HEK293 (cell line): Measurements from ENCODE around the gene SUCNR1.
"Not testable (repeated sequence)": the region's sequence is repeated elsewhere in the genome, so short reads cannot be mapped to it uniquely, and the experiment has no call there.

Experiments
- CTCF ChIA-PET: fragments of 350-600 bp; formaldehyde crosslinking; extraction: SDS; loops from one replicate; lab custom pipeline; 2021; ENCODE audit warnings: antibody characterized with exemption; lab: Yijun Ruan, JAX
- POLR2A ChIA-PET: fragments of 300-600 bp; formaldehyde crosslinking; extraction: SDS; loops from one replicate; lab custom pipeline; 2020; ENCODE audit warnings: antibody characterized with exemption, inconsistent platforms; lab: Yijun Ruan, JAX
- H3K27ac ChIP-seq: fragments of 200-500 bp; sonication (Bioruptor generic); 2 replicates; pipeline ENCODE4 v1.5.1; 2014; ENCODE audit warnings: low read depth, low read length, control low read depth, inconsistent platforms; ENCODE audit errors: extremely low read depth
- H3K36me3 ChIP-seq, 2 experiments: fragments of 200-500 bp in 1 of 2; sonication (Bioruptor generic) in 1 of 2; 1 replicate in 1 of 2; 2 replicates in 1 of 2; pipeline ENCODE4 v1.5.1; 2014 to 2017; ENCODE audit warnings: inconsistent platforms in 2 of 2, low read length in 2 of 2; ENCODE audit not compliant: control insufficient read depth in 2 of 2, insufficient read depth in 1 of 2
- H3K4me1 ChIP-seq: fragments of 200-500 bp; sonication (Bioruptor generic); 2 replicates; pipeline ENCODE4 v1.5.1; 2014; ENCODE audit warnings: mild to moderate bottlenecking, low read length, inconsistent platforms; ENCODE audit not compliant: control insufficient read depth, insufficient read depth
- H3K4me3 ChIP-seq: 2 replicates; pipeline ENCODE4 v1.5.1; 2011; ENCODE audit warnings: low read depth, mild to moderate bottlenecking, control low read depth, low read length, moderate library complexity
- H3K9me3 ChIP-seq: fragments of 200-500 bp; sonication (Bioruptor generic); 2 replicates; pipeline ENCODE4 v1.5.1; 2014; ENCODE audit warnings: low read depth, low read length, inconsistent platforms; ENCODE audit not compliant: control insufficient read depth, insufficient read depth
- OVOL3 ChIP-seq: fragments of 450-650 bp; formaldehyde crosslinking; IDR thresholded peaks from 2 replicates; pipeline ENCODE4 v1.5.1; 2016; ENCODE audit warnings: missing biosample characterization, missing genetic modification characterization
- SCRT1 ChIP-seq: fragments of 450-650 bp; formaldehyde crosslinking; IDR thresholded peaks from 2 replicates; pipeline ENCODE4 v1.5.1; 2016; ENCODE audit warnings: missing biosample characterization, missing genetic modification characterization, borderline replicate concordance
- SETDB1 ChIP-seq: IDR thresholded peaks from one replicate; pipeline ENCODE4 v1.6.1; 2017; ENCODE audit warnings: mild to moderate bottlenecking, low read length, moderate library complexity, mixed read lengths; ENCODE audit not compliant: insufficient read length
- SP3 ChIP-seq: fragments of 450-650 bp; formaldehyde crosslinking; IDR thresholded peaks from 2 replicates; pipeline ENCODE4 v1.5.1; 2016; ENCODE audit warnings: missing biosample characterization, missing genetic modification characterization
- SP7 ChIP-seq: fragments of 450-650 bp; formaldehyde crosslinking; IDR thresholded peaks from 2 replicates; pipeline ENCODE4 v1.5.1; 2016; ENCODE audit warnings: missing biosample characterization, missing genetic modification characterization
- ZBTB7A ChIP-seq: fragments of 450-650 bp; formaldehyde crosslinking; IDR thresholded peaks from 2 replicates; pipeline ENCODE4 v1.5.1; 2016; ENCODE audit warnings: low read depth, missing biosample characterization, missing genetic modification characterization
- ZFHX2 ChIP-seq: fragments of 450-650 bp; formaldehyde crosslinking; conservative IDR thresholded peaks from 2 replicates; pipeline ENCODE4 v1.5.1; 2016; ENCODE audit warnings: missing biosample characterization, missing genetic modification characterization
- ZNF211 ChIP-seq: fragments of 450-650 bp; formaldehyde crosslinking; IDR thresholded peaks from 2 replicates; pipeline ENCODE4 v1.5.1; 2016; ENCODE audit warnings: low read depth, missing biosample characterization, missing genetic modification characterization
- ZNF670 ChIP-seq: fragments of 450-650 bp; formaldehyde crosslinking; IDR thresholded peaks from 2 replicates; pipeline ENCODE4 v1.5.1; 2016; ENCODE audit warnings: missing biosample characterization, missing genetic modification characterization, low read depth
- ZSCAN16 ChIP-seq: fragments of 450-650 bp; formaldehyde crosslinking; IDR thresholded peaks from 2 replicates; pipeline ENCODE4 v1.5.1; 2016; ENCODE audit warnings: missing biosample characterization, missing genetic modification characterization
- TF ChIP-seq, protein P1 (sequence below): fragments of 450-650 bp; formaldehyde crosslinking; IDR thresholded peaks from 2 replicates; pipeline ENCODE4 v1.5.1; 2016; ENCODE audit warnings: missing biosample characterization, missing genetic modification characterization, borderline replicate concordance
- TF ChIP-seq, protein P2 (sequence below): fragments of 450-650 bp; formaldehyde crosslinking; IDR thresholded peaks from 2 replicates; pipeline ENCODE4 v1.5.1; 2016; ENCODE audit warnings: missing biosample characterization, missing genetic modification characterization
- TF ChIP-seq, protein P3 (sequence below): fragments of 450-650 bp; formaldehyde crosslinking; IDR thresholded peaks from 2 replicates; pipeline ENCODE4 v1.5.1; 2016; ENCODE audit warnings: missing biosample characterization, missing genetic modification characterization
- TF ChIP-seq, protein P4 (sequence below): fragments of 450-650 bp; formaldehyde crosslinking; IDR thresholded peaks from 2 replicates; pipeline ENCODE4 v1.5.1; 2016; ENCODE audit warnings: missing biosample characterization, missing genetic modification characterization

Gene SUCNR1

DNA sequence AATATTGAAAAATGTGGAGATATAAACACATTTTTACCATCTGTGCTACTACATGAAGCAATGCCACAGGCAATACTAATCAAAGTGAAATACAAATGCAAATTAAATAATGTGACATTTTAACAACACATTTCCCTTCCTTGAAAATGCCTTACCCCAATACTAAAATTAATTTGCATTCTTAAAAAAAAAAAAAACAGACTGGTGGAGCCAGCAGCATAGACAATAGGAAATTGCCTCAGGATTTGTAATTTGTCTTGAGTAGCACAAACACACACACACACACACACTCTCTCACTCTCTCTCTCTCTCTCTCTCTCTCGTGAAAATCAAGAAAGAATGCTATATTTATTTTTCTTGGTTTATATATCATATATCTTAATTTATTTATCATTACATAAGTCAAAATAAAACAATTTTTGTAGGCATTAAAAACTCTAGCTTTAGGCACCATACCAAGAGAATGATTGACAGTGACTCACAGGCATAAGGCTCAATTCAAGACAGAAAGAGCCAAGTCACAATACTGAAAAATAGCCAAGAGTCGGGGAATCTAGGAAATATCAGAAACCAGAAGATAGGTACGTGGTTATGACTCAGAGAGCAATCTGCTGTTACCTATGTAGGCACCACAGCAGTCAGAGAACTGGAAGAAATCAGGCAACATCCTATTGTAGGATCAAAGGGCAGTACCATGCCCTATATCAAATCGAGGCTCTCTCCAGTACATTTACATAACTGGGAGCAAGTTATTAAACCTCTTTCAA, 23.0 kb downstream of the SUCNR1 start:
- Histone ChIP-seq H3K36me3 (no peaks in the 10 kb centered on the region), H3K4me3 (no peak overlapping the region), H3K27ac (no peak overlapping the region), H3K9me3 (no peaks in the 10 kb centered on the region), H3K4me1 (no peaks in the 10 kb centered on the region)
- TF ChIP-seq ZBTB7A (tag by site-specific recombination) (no peak), ZNF670 (tag by site-specific recombination) (no peak), SETDB1 (no peak), ZSCAN16 (tag by site-specific recombination) (no peak), SP7 (no peak), ZFHX2 (tag by site-specific recombination) (no peak), OVOL3 (tag by site-specific recombination) (no peak), SCRT1 (tag by site-specific recombination) (no peak), SP3 (tag by site-specific recombination) (no peak), ZNF211 (tag by site-specific recombination) (no peak)
- TF ChIP-seq, protein P1, sequence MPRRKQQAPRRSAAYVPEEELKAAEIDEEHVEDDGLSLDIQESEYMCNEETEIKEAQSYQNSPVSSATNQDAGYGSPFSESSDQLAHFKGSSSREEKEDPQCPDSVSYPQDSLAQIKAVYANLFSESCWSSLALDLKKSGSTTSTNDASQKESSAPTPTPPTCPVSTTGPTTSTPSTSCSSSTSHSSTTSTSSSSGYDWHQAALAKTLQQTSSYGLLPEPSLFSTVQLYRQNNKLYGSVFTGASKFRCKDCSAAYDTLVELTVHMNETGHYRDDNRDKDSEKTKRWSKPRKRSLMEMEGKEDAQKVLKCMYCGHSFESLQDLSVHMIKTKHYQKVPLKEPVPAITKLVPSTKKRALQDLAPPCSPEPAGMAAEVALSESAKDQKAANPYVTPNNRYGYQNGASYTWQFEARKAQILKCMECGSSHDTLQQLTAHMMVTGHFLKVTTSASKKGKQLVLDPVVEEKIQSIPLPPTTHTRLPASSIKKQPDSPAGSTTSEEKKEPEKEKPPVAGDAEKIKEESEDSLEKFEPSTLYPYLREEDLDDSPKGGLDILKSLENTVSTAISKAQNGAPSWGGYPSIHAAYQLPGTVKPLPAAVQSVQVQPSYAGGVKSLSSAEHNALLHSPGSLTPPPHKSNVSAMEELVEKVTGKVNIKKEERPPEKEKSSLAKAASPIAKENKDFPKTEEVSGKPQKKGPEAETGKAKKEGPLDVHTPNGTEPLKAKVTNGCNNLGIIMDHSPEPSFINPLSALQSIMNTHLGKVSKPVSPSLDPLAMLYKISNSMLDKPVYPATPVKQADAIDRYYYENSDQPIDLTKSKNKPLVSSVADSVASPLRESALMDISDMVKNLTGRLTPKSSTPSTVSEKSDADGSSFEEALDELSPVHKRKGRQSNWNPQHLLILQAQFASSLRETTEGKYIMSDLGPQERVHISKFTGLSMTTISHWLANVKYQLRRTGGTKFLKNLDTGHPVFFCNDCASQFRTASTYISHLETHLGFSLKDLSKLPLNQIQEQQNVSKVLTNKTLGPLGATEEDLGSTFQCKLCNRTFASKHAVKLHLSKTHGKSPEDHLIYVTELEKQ, result no peak
- TF ChIP-seq, protein P2, sequence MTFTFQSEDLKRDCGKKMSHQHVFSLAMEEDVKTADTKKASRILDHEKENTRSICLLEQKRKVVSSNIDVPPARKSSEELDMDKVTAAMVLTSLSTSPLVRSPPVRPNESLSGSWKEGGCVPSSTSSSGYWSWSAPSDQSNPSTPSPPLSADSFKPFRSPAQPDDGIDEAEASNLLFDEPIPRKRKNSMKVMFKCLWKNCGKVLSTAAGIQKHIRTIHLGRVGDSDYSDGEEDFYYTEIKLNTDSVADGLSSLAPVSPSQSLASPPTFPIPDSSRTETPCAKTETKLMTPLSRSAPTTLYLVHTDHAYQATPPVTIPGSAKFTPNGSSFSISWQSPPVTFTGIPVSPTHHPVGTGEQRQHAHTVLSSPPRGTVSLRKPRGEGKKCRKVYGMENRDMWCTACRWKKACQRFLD, result no peak
- TF ChIP-seq, protein P3, sequence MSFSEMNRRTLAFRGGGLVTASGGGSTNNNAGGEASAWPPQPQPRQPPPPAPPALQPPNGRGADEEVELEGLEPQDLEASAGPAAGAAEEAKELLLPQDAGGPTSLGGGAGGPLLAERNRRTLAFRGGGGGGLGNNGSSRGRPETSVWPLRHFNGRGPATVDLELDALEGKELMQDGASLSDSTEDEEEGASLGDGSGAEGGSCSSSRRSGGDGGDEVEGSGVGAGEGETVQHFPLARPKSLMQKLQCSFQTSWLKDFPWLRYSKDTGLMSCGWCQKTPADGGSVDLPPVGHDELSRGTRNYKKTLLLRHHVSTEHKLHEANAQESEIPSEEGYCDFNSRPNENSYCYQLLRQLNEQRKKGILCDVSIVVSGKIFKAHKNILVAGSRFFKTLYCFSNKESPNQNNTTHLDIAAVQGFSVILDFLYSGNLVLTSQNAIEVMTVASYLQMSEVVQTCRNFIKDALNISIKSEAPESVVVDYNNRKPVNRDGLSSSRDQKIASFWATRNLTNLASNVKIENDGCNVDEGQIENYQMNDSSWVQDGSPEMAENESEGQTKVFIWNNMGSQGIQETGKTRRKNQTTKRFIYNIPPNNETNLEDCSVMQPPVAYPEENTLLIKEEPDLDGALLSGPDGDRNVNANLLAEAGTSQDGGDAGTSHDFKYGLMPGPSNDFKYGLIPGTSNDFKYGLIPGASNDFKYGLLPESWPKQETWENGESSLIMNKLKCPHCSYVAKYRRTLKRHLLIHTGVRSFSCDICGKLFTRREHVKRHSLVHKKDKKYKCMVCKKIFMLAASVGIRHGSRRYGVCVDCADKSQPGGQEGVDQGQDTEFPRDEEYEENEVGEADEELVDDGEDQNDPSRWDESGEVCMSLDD (tag by site-specific recombination), result no peak
- TF ChIP-seq, protein P4, sequence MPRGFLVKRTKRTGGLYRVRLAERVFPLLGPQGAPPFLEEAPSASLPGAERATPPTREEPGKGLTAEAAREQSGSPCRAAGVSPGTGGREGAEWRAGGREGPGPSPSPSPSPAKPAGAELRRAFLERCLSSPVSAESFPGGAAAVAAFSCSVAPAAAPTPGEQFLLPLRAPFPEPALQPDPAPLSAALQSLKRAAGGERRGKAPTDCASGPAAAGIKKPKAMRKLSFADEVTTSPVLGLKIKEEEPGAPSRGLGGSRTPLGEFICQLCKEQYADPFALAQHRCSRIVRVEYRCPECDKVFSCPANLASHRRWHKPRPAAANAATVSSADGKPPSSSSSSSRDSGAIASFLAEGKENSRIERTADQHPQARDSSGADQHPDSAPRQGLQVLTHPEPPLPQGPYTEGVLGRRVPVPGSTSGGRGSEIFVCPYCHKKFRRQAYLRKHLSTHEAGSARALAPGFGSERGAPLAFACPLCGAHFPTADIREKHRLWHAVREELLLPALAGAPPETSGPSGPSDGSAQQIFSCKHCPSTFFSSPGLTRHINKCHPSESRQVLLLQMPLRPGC (tag by site-specific recombination), result no peak
- ChIA-PET POLR2A (no interaction called here), CTCF (interaction anchor here (0.7 kb wide), 1 partner anchor 359 kb away, joined by 4 read pairs; no protein-coding TSS in a partner anchor)

GRCh38 chr3:151898121-151898520, 24.7 kb downstream of the SUCNR1 start:
- CTCF ChIA-PET, H3K9me3 ChIP-seq, H3K4me3 ChIP-seq, H3K4me1 ChIP-seq, H3K27ac ChIP-seq, POLR2A ChIA-PET, H3K36me3 ChIP-seq: not testable (repeated sequence)
